Measurements from ENCODE around the gene C1orf21.

Gene C1orf21

DNA sequence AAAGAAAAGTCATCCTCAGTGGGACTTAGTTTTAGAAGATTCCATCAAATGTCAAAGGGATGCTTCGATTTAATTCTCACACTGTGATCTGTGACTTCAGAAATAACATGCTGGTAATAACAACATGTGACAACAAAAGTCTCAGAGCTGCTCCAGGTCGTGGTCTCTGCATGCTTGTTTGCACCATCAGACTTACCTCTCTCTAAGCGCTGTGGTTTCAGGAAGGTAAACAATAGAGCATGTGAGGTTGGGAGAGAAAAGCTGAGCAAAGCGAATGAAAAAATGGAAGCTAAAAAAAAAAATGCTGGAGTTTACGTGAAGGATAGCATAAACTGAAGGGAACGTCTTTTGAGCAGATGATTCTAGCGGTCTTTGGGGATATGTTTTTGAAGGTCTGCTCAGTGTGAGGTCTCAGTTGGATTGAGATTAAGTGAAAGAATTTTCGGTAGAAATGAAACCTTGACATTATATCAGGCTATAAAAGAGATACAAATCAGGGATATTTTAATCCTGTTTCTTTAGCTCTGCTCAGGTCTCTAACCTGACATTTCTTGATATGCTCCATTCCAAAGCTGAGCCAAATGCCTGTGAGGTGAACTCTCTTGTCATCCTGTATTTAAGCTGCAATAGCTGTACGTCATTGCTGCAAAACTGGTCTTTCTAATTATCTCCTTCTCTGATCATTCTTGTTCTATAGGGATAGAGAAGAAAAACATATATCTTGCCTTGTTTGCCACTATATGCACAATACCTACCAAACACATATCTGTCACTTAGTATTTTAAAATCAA, 86.5 kb downstream of the C1orf21 start:
- TF ChIP-seq CTCF (IDR thresholded peaks at IDR 0.05; ENCODE audit: control insufficient read depth, extremely low read depth, insufficient read depth): no peak
- no peak overlapping the region for H3K4me3 ChIP-seq (ENCODE audit: low read depth, low read length)
- DNase-seq (ENCODE audit: low read depth): no peak

DNA sequence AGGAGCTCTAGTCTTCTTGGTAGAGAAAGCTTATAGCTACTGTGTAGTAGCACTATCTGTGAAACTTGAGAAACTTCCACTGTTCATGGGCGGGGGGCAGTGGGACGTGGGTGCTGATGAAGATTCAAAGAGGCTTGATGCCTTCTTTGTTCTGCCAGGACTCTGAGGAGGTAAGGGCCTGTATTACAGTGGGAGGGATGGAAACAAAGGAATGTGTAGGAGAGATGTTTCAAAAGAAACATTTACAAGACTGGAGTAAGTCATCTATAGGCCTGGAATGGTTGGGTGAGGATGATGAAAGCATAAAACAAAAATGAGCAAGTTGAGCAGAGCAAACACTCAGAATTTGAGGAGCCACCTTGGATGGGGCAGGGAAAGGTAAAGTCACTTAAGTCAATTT, 89.4 kb downstream of the C1orf21 start:
- H3K4me3 ChIP-seq (ENCODE audit: low read depth, low read length): no peak overlapping the region
- no peak for TF ChIP-seq CTCF (IDR thresholded peaks at IDR 0.05; ENCODE audit: control insufficient read depth, extremely low read depth, insufficient read depth)
- DNase-seq (ENCODE audit: low read depth): no peak

- no peak overlapping the region for H3K4me3 ChIP-seq (ENCODE audit: low read depth, low read length)
- DNase-seq (ENCODE audit: low read depth): no peak
- TF ChIP-seq CTCF (IDR thresholded peaks at IDR 0.05; ENCODE audit: control insufficient read depth, extremely low read depth, insufficient read depth): no peak
These were observed 92.8 kb downstream of the C1orf21 start for GRCh38 chr1:184479435-184480167.

- no peak for DNase-seq (ENCODE audit: low read depth)
- no peak for TF ChIP-seq CTCF (IDR thresholded peaks at IDR 0.05; ENCODE audit: control insufficient read depth, extremely low read depth, insufficient read depth)
- H3K4me3 ChIP-seq (ENCODE audit: low read depth, low read length): no peak overlapping the region
These were observed 93.9 kb downstream of the C1orf21 start for GRCh38 chr1:184480736-184481135.

DNA sequence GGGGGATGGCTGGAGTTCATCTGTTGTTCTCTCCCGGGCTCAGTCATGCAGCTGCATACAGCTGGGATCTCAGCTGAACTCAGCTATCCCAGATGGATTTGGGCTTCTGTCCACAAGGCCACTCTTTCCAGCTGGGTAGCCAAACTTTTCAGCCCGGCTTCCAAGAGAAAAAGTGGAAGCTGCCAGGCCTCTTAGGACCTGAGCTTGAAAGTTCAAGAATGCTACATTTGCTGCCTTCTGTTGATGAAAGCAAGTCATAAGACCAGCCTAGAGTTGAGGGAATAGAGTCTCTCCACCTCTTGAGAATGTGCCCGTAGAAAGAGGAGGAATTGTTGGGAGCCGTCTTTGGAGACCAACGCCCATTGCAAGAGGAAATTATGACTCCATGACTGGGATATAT, 95.3 kb downstream of the C1orf21 start:
- no peak overlapping the region for H3K4me3 ChIP-seq (ENCODE audit: low read depth, low read length)
- TF ChIP-seq CTCF (IDR thresholded peaks at IDR 0.05; ENCODE audit: control insufficient read depth, extremely low read depth, insufficient read depth): no peak
- no peak for DNase-seq (ENCODE audit: low read depth)

DNA sequence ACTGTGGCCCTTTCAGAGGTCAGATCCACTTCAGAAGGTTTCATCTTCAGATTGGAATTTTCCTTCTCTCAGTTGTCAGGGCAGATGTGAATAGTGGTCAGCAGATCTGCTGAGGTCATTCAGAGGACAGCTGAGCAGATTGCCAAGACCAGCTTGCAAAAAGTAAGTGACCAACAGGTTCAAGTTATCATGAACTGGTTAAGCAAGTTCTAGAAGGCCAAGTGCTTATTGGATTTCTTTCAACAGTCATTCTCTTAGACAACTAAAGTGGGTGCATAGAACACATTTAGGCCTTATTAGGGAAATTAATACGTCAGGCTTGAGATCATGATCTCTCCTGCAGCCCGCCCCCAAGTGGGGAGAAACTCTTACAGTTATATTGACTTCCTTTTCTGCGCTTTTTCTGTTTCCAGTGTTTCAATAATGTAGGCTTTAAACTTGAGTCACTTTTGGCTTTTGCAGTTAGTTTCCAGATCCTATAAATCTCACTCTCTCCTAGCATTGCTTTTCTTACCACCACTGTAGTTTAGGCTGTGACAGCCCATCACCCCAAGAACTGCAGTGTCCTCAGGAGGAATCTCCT, 96.4 kb downstream of the C1orf21 start:
- peak overlapping the region; percentile 14; the same call in 1 of the 2 replicates for H3K4me3 ChIP-seq (ENCODE audit: low read depth, low read length)
- DNase-seq (ENCODE audit: low read depth): peak; percentile 98
- peak; percentile 32; the same call in 1 of the 2 replicates for TF ChIP-seq CTCF (IDR thresholded peaks at IDR 0.05; ENCODE audit: control insufficient read depth, extremely low read depth, insufficient read depth)

All from LNCaP clone FGC (cell line).